ENCODE measurements around the gene BAIAP3.

DNA sequence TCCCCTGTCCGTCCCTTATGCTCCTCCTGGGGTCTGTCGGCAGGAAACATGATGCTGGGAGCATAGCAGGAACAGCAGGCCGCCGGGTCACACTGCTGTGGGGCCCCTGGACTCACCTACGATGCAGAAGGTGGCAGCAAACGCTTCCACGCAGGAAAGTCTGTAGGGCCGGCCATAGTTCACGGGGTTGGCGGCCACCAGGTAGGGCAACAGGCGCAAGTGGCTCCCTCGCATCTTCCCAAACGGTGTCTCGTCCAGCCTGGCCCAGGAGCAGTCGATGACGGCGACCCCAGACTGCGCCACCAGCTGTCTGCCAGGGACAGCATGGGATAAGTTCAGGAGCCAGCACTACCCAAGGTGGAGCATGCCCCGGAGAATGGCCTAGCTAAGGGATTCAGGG lies 17.2 kb downstream of the BAIAP3 start:
- TF ChIP-seq, protein P1, sequence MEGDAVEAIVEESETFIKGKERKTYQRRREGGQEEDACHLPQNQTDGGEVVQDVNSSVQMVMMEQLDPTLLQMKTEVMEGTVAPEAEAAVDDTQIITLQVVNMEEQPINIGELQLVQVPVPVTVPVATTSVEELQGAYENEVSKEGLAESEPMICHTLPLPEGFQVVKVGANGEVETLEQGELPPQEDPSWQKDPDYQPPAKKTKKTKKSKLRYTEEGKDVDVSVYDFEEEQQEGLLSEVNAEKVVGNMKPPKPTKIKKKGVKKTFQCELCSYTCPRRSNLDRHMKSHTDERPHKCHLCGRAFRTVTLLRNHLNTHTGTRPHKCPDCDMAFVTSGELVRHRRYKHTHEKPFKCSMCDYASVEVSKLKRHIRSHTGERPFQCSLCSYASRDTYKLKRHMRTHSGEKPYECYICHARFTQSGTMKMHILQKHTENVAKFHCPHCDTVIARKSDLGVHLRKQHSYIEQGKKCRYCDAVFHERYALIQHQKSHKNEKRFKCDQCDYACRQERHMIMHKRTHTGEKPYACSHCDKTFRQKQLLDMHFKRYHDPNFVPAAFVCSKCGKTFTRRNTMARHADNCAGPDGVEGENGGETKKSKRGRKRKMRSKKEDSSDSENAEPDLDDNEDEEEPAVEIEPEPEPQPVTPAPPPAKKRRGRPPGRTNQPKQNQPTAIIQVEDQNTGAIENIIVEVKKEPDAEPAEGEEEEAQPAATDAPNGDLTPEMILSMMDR (IDR thresholded peaks at IDR 0.05) = no peak
- no peak for TF ChIP-seq POLR2A (IDR thresholded peaks at IDR 0.05)

Data from right lobe of liver (tissue), 4 donors.